ENCODE measurements around the gene MOSPD3. TPM values are rescaled to one million over a fixed set of nuclear protein-coding genes. Genes with fewer than 3 reads are reported as not detected.

MOSPD3 gene
- total RNA-seq, 1 experiment from 2014 or later, result 25.0 TPM

DNA sequence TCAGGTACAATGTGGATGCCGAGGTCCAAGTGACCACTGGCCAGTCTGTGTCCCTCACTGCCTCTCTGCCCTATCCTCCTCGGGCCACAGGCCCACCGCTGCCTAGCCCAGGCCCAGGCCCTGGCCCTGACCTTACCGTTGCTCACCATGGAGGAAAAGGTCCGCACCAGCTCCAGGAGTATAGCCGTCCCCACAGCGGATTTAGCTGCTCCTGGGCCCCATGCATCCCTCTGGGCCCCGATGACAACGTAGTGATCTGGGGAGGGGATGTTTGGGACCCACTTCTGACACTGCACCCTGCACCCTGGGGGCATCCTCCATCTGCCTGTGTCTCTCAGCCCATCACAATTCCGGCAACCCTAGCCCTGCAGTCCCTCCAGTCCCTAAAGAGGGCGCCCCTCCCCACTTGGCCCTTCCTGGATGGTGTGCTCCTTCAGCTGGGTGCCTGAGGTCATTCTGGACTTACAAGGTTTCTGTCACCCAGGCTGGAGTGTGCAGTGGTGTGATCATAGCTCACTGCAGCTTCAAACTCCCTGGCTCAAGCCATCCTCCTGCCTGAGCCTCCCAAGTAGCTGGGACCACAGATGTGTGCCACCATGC, 16.9 kb downstream of the MOSPD3 start:
- ChIA-PET POLR2A (no interaction called here), CTCF (interaction anchor here (1.3 kb wide), 2 partner anchors 11 to 17 kb away, joined by 3 to 6 read pairs; partner anchors contain the start of gene MOSPD3)
- Histone ChIP-seq H3K36me3 (ENCODE audit: control insufficient read depth, insufficient read depth, low read length) (no peaks in the 10 kb centered on the region; the same call in 1 of the 2 replicates), H3K4me3 (ENCODE audit: low read depth in 2 of 2, low read length in 2 of 2) (no peak overlapping the region), H3K4me1 (ENCODE audit: control insufficient read depth, insufficient read depth, low read length) (no peaks in the 10 kb centered on the region), H3K27ac (ENCODE audit: low read length) (no peak overlapping the region), H3K9me3 (ENCODE audit: control insufficient read depth, insufficient read depth, low read depth, low read length) (no peaks in the 10 kb centered on the region), H3K27me3 (ENCODE audit: control insufficient read depth, insufficient read depth, low read length) (no peaks in the 10 kb centered on the region)
- no TSS peak for BruUV-seq (replicated peaks)
- TF ChIP-seq TCF7L2 (IDR thresholded peaks at IDR 0.05; ENCODE audit: low read depth, low read length) (no peak), POLR2AphosphoS5 (IDR thresholded peaks at IDR 0.05; ENCODE audit: low read depth, low read length) (no peak), SIN3A (IDR thresholded peaks at IDR 0.05; ENCODE audit: borderline replicate concordance, insufficient read depth, low read depth, low read length) (no peak)
- TF ChIP-seq, protein P1, sequence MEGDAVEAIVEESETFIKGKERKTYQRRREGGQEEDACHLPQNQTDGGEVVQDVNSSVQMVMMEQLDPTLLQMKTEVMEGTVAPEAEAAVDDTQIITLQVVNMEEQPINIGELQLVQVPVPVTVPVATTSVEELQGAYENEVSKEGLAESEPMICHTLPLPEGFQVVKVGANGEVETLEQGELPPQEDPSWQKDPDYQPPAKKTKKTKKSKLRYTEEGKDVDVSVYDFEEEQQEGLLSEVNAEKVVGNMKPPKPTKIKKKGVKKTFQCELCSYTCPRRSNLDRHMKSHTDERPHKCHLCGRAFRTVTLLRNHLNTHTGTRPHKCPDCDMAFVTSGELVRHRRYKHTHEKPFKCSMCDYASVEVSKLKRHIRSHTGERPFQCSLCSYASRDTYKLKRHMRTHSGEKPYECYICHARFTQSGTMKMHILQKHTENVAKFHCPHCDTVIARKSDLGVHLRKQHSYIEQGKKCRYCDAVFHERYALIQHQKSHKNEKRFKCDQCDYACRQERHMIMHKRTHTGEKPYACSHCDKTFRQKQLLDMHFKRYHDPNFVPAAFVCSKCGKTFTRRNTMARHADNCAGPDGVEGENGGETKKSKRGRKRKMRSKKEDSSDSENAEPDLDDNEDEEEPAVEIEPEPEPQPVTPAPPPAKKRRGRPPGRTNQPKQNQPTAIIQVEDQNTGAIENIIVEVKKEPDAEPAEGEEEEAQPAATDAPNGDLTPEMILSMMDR (IDR thresholded peaks at IDR 0.05), result no peak; the same call in 1 of the 2 replicates
- TF ChIP-seq, protein P2, sequence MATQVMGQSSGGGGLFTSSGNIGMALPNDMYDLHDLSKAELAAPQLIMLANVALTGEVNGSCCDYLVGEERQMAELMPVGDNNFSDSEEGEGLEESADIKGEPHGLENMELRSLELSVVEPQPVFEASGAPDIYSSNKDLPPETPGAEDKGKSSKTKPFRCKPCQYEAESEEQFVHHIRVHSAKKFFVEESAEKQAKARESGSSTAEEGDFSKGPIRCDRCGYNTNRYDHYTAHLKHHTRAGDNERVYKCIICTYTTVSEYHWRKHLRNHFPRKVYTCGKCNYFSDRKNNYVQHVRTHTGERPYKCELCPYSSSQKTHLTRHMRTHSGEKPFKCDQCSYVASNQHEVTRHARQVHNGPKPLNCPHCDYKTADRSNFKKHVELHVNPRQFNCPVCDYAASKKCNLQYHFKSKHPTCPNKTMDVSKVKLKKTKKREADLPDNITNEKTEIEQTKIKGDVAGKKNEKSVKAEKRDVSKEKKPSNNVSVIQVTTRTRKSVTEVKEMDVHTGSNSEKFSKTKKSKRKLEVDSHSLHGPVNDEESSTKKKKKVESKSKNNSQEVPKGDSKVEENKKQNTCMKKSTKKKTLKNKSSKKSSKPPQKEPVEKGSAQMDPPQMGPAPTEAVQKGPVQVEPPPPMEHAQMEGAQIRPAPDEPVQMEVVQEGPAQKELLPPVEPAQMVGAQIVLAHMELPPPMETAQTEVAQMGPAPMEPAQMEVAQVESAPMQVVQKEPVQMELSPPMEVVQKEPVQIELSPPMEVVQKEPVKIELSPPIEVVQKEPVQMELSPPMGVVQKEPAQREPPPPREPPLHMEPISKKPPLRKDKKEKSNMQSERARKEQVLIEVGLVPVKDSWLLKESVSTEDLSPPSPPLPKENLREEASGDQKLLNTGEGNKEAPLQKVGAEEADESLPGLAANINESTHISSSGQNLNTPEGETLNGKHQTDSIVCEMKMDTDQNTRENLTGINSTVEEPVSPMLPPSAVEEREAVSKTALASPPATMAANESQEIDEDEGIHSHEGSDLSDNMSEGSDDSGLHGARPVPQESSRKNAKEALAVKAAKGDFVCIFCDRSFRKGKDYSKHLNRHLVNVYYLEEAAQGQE (IDR thresholded peaks at IDR 0.05; ENCODE audit: insufficient read depth in 1 of 2, low read depth in 2 of 2, low read length in 1 of 2), result no peak
- intact Hi-C loops (cut with micrococcal nuclease; ENCODE audit: unreplicated experiment) (no loop called here), in situ Hi-C loops (cut with HindIII; ENCODE audit: low pct_unique_long_range_greater_than_20kb, low sequenced_read_pairs) (no loop called here)
- ATAC-seq (peak; percentile 40; the same call in 1 of the 2 replicates), DNase-seq (ENCODE audit: low read depth, low spot score) (no peak)

GRCh38 chr7:100630066-100630465, 17.7 kb downstream of the MOSPD3 start:
- BruUV-seq (replicated peaks), result no TSS peak
- ATAC-seq (no peak), DNase-seq (ENCODE audit: low read depth, low spot score) (no peak)
- in situ Hi-C loops (cut with HindIII; ENCODE audit: low pct_unique_long_range_greater_than_20kb, low sequenced_read_pairs) (no loop called here), intact Hi-C loops (cut with micrococcal nuclease; ENCODE audit: unreplicated experiment) (loop anchor here (10.0 kb wide), 1 partner anchor 55 kb away; no protein-coding TSS in a partner anchor)
- Histone ChIP-seq H3K9me3 (ENCODE audit: control insufficient read depth, insufficient read depth, low read depth, low read length) (no peaks in the 10 kb centered on the region), H3K27me3 (ENCODE audit: control insufficient read depth, insufficient read depth, low read length) (no peaks in the 10 kb centered on the region), H3K36me3 (ENCODE audit: control insufficient read depth, insufficient read depth, low read length) (no peaks in the 10 kb centered on the region; the same call in 1 of the 2 replicates), H3K4me1 (ENCODE audit: control insufficient read depth, insufficient read depth, low read length) (no peaks in the 10 kb centered on the region), H3K27ac (ENCODE audit: low read length) (no peak overlapping the region), H3K4me3 (ENCODE audit: low read depth in 2 of 2, low read length in 2 of 2) (no peak overlapping the region)
- CTCF ChIA-PET, result no interaction called here
- TF ChIP-seq POLR2AphosphoS5 (IDR thresholded peaks at IDR 0.05; ENCODE audit: low read depth, low read length) (no peak), SIN3A (IDR thresholded peaks at IDR 0.05; ENCODE audit: borderline replicate concordance, insufficient read depth, low read depth, low read length) (no peak), TCF7L2 (IDR thresholded peaks at IDR 0.05; ENCODE audit: low read depth, low read length) (no peak)
- TF ChIP-seq, protein P2 (IDR thresholded peaks at IDR 0.05; ENCODE audit: insufficient read depth in 1 of 2, low read depth in 2 of 2, low read length in 1 of 2), result no peak
- TF ChIP-seq, protein P1 (IDR thresholded peaks at IDR 0.05), result no peak
- POLR2A ChIA-PET, result interaction anchor here (0.6 kb wide), 1 partner anchor 11 kb away, joined by 10 read pairs; no protein-coding TSS in a partner anchor
